ENCODE measurements around the gene METTL25B.
A peak's percentile ranks its signal among the peaks of the same experiment; 100 is the strongest.

Gene METTL25B

DNA sequence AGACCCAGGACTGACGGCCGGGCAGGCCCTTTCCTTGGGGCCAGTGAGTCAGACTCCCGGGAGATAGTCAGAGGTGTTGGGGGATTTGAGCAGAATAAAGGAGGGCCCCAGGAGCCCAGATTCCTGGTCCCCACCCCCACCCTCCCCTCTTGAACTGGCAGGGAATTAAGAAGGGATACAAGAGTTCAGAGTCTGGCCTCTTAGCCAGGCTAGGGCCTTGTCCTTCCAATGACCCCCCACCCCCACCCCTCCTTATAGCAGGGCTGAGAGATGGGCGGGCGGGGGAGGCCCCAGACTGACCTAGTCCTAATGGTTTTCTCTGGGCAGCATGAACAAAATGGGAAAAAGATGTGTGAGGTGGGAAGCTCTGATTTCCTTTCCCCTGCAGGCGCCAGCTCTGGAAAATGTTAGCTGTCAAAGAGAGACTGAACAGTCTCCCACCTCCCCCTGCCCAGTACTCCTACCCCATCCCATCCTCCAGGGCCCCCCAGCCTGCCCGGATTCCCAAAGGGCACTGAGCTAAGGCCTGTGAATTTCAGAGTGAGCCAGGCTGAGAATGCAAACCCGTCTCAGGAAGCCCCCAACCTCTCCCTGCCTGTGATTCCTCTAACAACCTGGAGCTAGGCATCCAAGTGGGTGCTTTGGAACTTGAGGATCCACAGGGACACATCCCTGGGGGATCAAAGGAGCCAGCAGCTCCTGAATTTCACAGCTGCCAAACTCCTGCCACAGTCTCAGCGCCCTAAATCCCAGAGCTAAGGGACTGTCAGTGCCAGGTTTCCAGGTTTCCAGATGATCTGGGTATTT is 17.1 kb upstream of the METTL25B start:
- Histone ChIP-seq H3K4me3 (ENCODE audit: low read depth in 1 of 2, low read length in 2 of 2) (no peak overlapping the region), H3K27me3 (ENCODE audit: low read depth, low read length) (no peaks in the 10 kb centered on the region), H3K27ac (ENCODE audit: low read length) (no peak overlapping the region), H3K36me3 (ENCODE audit: control insufficient read depth in 1 of 2, insufficient read depth in 2 of 2, low read length in 2 of 2) (peaks cover 0 to 3% of the 10 kb centered on the region in 2 donors), H3K4me1 (ENCODE audit: control insufficient read depth in 1 of 2, insufficient read depth in 2 of 2, low read length in 2 of 2) (peaks cover 10 to 60% of the 10 kb centered on the region in 2 donors), H3K9me3 (ENCODE audit: control insufficient read depth in 1 of 2, low read length in 2 of 2) (no peaks in the 10 kb centered on the region)

DNA sequence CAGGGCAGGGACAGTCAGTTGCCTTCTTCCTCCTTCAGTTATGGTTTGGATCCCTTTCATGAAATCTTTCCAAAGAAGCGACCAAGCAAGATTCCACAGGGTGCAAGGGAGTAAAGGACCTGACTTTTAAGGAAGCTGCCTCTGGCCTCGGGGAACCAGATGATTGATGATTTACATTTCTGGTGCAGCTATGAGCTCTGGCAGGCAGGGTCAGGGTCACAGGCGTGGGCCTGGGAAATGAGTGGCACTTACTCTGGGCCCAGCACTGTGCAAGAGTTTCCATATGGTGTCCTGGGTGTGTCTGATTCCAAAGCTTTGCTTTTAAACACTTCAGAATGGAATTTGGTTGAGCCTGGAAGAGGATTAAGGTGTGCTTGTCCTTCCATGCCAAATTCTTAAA is 15.6 kb upstream of the METTL25B start:
- peaks cover 10 to 47% of the 10 kb centered on the region in 2 donors for H3K4me1 ChIP-seq (ENCODE audit: control insufficient read depth in 1 of 2, insufficient read depth in 2 of 2, low read length in 2 of 2)
- H3K27me3 ChIP-seq (ENCODE audit: low read depth, low read length) = no peaks in the 10 kb centered on the region
- no peak overlapping the region for H3K4me3 ChIP-seq (ENCODE audit: low read depth in 1 of 2, low read length in 2 of 2)
- H3K9me3 ChIP-seq (ENCODE audit: control insufficient read depth in 1 of 2, low read length in 2 of 2) = no peaks in the 10 kb centered on the region
- peaks cover 0 to 3% of the 10 kb centered on the region in 2 donors for H3K36me3 ChIP-seq (ENCODE audit: control insufficient read depth in 1 of 2, insufficient read depth in 2 of 2, low read length in 2 of 2)
- no peak overlapping the region for H3K27ac ChIP-seq (ENCODE audit: low read length)

DNA sequence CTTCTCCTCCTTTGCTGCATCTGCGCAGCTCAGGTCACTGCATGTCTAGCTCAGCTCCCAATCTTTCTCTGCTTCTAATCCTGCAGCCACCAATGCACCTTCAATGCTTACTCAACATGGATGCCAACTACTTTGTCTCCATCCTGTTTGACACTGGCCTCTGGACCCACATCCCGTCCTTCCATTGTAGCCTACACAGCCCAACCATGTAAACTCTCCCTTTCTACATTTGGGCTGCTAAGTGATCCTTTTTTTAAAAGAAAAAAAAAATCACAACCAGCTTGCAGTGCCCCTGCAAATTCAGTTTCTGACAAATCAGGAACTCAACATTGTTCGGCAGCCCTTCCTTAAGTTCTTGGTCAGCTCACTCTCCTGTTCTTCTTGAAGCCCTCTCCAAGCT is 13.4 kb upstream of the METTL25B start:
- Histone ChIP-seq H3K27ac (ENCODE audit: low read length) (no peak overlapping the region), H3K4me1 (ENCODE audit: control insufficient read depth in 1 of 2, insufficient read depth in 2 of 2, low read length in 2 of 2) (peaks cover 4 to 31% of the 10 kb centered on the region in 2 donors), H3K9me3 (ENCODE audit: control insufficient read depth in 1 of 2, low read length in 2 of 2) (no peaks in the 10 kb centered on the region), H3K4me3 (ENCODE audit: low read depth in 1 of 2, low read length in 2 of 2) (no peak overlapping the region), H3K27me3 (ENCODE audit: low read depth, low read length) (no peaks in the 10 kb centered on the region), H3K36me3 (ENCODE audit: control insufficient read depth in 1 of 2, insufficient read depth in 2 of 2, low read length in 2 of 2) (peaks cover 0 to 5% of the 10 kb centered on the region in 2 donors)

DNA sequence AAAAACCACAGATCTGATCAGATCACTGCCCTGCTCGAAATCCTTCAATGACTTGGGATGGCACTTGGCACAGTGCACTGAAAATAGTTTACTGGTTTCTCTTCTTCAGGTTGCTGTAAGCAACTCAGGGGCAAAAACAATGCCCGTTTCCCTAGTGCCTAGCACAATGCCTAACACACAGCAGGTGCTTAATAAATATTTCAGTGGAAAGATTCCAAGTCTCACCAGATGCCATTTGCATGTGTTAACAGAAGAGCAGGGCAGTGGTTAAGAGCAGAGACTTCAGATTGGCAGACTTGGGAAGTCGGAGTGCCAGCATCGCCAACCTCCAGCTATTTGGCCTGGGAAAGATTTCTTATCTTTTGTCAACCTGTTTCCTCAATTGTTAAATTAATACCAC is 10.9 kb upstream of the METTL25B start:
- H3K4me3 ChIP-seq (ENCODE audit: low read depth in 1 of 2, low read length in 2 of 2) = no peak overlapping the region
- H3K36me3 ChIP-seq (ENCODE audit: control insufficient read depth in 1 of 2, insufficient read depth in 2 of 2, low read length in 2 of 2) = peaks cover 15 to 28% of the 10 kb centered on the region in 2 donors
- H3K27me3 ChIP-seq (ENCODE audit: low read depth, low read length) = no peaks in the 10 kb centered on the region
- no peak overlapping the region for H3K27ac ChIP-seq (ENCODE audit: low read length)
- no peaks in the 10 kb centered on the region for H3K9me3 ChIP-seq (ENCODE audit: control insufficient read depth in 1 of 2, low read length in 2 of 2)
- H3K4me1 ChIP-seq (ENCODE audit: control insufficient read depth in 1 of 2, insufficient read depth in 2 of 2, low read length in 2 of 2) = peaks cover 0 to 7% of the 10 kb centered on the region in 2 donors

DNA sequence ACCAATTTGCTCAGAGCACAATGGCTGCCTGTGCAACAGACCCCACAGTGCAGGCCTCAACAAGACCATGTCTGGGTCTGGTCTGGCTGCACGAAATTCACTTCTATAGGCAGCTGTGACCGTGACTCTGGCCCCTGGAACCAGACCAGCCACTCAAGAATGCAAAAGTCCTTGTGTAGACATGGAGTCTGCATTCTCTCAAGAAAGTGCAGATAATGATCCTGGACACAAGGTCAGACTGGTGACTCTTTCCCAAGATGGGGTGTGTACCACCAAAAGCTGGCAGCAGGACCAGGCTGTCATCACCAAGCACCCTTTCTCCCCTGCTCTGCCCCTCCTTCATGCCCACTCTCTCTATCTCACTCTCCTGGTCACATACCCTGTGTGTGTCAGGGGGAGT is 7.1 kb upstream of the METTL25B start:
- H3K27ac ChIP-seq (ENCODE audit: low read length) = no peak overlapping the region
- H3K36me3 ChIP-seq (ENCODE audit: control insufficient read depth in 1 of 2, insufficient read depth in 2 of 2, low read length in 2 of 2) = peaks cover 33 to 46% of the 10 kb centered on the region in 2 donors
- no peaks in the 10 kb centered on the region for H3K27me3 ChIP-seq (ENCODE audit: low read depth, low read length)
- no peak overlapping the region for H3K4me3 ChIP-seq (ENCODE audit: low read depth in 1 of 2, low read length in 2 of 2)
- H3K9me3 ChIP-seq (ENCODE audit: control insufficient read depth in 1 of 2, low read length in 2 of 2) = no peaks in the 10 kb centered on the region
- peaks cover 9 to 18% of the 10 kb centered on the region in 2 donors for H3K4me1 ChIP-seq (ENCODE audit: control insufficient read depth in 1 of 2, insufficient read depth in 2 of 2, low read length in 2 of 2)

DNA sequence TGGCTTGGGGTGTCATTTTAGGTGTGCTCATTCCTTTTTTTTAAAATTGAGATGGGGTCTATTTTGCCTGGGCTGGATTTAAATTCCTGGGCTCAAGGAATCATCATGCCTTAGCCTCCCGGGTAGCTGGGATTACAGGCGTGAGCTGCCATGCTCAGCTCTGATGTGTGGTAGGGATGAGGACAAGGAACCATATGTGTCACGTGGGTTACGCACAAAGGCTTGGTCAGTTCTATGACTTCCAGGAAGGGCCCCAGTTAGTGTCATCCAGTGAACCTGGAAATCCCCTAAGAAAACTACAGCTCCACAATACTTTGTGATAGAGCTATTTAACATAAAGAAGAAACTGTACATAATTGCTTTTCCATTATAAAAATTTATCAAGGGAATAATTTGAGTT is 6.7 kb upstream of the METTL25B start:
- Histone ChIP-seq H3K27ac (ENCODE audit: low read length) (no peak overlapping the region), H3K9me3 (ENCODE audit: control insufficient read depth in 1 of 2, low read length in 2 of 2) (no peaks in the 10 kb centered on the region), H3K4me1 (ENCODE audit: control insufficient read depth in 1 of 2, insufficient read depth in 2 of 2, low read length in 2 of 2) (peaks cover 11 to 22% of the 10 kb centered on the region in 2 donors), H3K36me3 (ENCODE audit: control insufficient read depth in 1 of 2, insufficient read depth in 2 of 2, low read length in 2 of 2) (peaks cover 33 to 46% of the 10 kb centered on the region in 2 donors), H3K27me3 (ENCODE audit: low read depth, low read length) (no peaks in the 10 kb centered on the region), H3K4me3 (ENCODE audit: low read depth in 1 of 2, low read length in 2 of 2) (no peak overlapping the region)

DNA sequence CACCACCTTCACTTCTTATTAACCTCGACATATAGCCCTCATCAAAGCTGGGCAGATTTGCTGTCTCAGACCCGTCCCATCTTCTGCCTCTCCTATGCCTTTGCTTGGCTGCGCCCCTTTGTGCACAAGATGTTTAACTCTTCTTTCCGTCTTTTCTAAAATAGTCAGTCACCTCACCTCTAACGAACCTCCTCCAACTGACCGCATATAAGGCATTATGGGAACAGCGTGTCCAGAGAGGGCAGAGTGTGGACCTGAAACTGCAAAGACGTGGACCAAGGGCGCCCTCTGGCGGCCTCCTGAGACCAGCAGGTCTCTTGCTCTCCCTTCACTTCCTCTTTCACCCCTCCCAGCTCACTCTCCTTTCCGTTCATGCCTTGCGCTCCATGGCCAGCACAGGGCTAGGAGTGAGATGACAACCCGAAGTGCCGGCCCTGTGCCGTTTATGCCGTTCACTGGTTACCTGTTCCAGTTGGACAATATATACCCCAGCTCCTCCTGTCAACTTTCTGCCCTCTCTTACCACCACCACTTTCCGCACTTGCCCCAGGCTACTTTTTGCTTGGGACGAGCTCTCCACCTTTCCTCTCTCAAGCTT is 2.5 kb upstream of the METTL25B start:
- no peak overlapping the region for H3K27ac ChIP-seq (ENCODE audit: low read length)

DNA sequence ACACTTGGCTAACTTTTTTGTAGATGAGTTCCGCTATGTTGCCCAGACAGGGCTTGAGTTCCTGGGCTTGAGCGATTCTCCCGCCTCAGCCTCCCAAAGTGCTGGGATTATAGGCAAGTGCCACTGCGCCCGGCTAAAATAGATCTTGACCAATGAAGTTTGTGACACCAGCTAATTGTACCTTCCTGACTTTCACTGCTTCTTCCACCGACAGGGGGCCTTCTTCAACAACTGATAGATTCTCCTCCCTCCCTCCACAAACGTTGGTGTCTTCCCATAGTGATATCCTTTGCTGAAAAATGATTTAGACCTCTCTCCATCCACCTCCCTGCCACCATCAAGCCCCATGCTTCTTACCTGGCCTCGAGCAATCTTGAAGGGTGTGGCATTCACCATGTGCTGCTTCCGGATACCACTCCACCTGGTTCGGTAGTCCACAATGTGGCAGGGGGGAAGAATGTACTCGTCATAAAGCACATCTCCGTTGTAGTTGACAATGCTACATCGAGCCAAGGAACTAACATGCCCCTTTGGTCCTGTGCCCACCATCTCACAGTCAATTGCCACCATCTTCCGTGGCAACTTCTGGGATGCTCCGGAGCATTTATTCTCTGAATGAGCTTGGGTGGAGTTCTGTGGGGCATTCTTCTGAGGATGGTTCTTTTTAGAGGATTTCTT is 1.6 kb upstream of the METTL25B start:
- H3K4me3 ChIP-seq (ENCODE audit: low read depth in 1 of 2, low read length in 2 of 2) = peak overlapping the region; percentile 94 to 96
- H3K4me1 ChIP-seq (ENCODE audit: control insufficient read depth in 1 of 2, insufficient read depth in 2 of 2, low read length in 2 of 2) = peaks cover 27 to 37% of the 10 kb centered on the region in 2 donors
- H3K36me3 ChIP-seq (ENCODE audit: control insufficient read depth in 1 of 2, insufficient read depth in 2 of 2, low read length in 2 of 2) = peaks cover 21 to 25% of the 10 kb centered on the region in 2 donors
- no peak overlapping the region for H3K27ac ChIP-seq (ENCODE audit: low read length)
- no peaks in the 10 kb centered on the region for H3K27me3 ChIP-seq (ENCODE audit: low read depth, low read length)
- no peaks in the 10 kb centered on the region for H3K9me3 ChIP-seq (ENCODE audit: control insufficient read depth in 1 of 2, low read length in 2 of 2)

More for the DNA sequence above, 2.5 kb upstream of the METTL25B start:
- Histone ChIP-seq H3K27me3 (ENCODE audit: low read depth, low read length) (no peaks in the 10 kb centered on the region), H3K4me1 (ENCODE audit: control insufficient read depth in 1 of 2, insufficient read depth in 2 of 2, low read length in 2 of 2) (peaks cover 27 to 37% of the 10 kb centered on the region in 2 donors), H3K9me3 (ENCODE audit: control insufficient read depth in 1 of 2, low read length in 2 of 2) (no peaks in the 10 kb centered on the region), H3K36me3 (ENCODE audit: control insufficient read depth in 1 of 2, insufficient read depth in 2 of 2, low read length in 2 of 2) (peaks cover 30 to 34% of the 10 kb centered on the region in 2 donors), H3K4me3 (ENCODE audit: low read depth in 1 of 2, low read length in 2 of 2) (peak overlapping the region; percentile 94 to 96)

DNA sequence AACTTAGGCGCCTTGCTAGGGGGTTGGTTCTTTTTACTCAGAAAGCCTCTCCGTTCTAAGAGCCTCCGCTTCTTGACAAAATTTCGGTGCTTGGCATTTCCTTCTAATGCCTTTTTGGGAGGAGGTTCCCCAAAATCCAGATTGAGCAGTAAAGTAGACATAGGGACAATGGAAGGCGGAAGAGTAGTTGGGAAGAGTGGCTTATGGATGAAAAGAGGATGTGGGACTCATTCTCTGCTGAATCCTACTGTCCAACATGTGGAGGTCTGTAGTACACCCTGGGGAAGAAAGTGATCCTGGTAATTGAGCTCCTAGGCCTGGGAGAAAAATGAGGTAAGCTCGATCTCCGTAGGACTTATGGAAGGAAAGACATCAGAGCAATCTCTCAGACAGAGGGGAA is 777 bp upstream of the METTL25B start:
- no peaks in the 10 kb centered on the region for H3K9me3 ChIP-seq (ENCODE audit: control insufficient read depth in 1 of 2, low read length in 2 of 2)
- peaks cover 20 to 28% of the 10 kb centered on the region in 2 donors for H3K36me3 ChIP-seq (ENCODE audit: control insufficient read depth in 1 of 2, insufficient read depth in 2 of 2, low read length in 2 of 2)
- peaks cover 27 to 37% of the 10 kb centered on the region in 2 donors for H3K4me1 ChIP-seq (ENCODE audit: control insufficient read depth in 1 of 2, insufficient read depth in 2 of 2, low read length in 2 of 2)
- peak overlapping the region; percentile 83 for H3K27ac ChIP-seq (ENCODE audit: low read length)
- no peaks in the 10 kb centered on the region for H3K27me3 ChIP-seq (ENCODE audit: low read depth, low read length)
- peak overlapping the region; percentile 94 to 96 for H3K4me3 ChIP-seq (ENCODE audit: low read depth in 1 of 2, low read length in 2 of 2)

DNA sequence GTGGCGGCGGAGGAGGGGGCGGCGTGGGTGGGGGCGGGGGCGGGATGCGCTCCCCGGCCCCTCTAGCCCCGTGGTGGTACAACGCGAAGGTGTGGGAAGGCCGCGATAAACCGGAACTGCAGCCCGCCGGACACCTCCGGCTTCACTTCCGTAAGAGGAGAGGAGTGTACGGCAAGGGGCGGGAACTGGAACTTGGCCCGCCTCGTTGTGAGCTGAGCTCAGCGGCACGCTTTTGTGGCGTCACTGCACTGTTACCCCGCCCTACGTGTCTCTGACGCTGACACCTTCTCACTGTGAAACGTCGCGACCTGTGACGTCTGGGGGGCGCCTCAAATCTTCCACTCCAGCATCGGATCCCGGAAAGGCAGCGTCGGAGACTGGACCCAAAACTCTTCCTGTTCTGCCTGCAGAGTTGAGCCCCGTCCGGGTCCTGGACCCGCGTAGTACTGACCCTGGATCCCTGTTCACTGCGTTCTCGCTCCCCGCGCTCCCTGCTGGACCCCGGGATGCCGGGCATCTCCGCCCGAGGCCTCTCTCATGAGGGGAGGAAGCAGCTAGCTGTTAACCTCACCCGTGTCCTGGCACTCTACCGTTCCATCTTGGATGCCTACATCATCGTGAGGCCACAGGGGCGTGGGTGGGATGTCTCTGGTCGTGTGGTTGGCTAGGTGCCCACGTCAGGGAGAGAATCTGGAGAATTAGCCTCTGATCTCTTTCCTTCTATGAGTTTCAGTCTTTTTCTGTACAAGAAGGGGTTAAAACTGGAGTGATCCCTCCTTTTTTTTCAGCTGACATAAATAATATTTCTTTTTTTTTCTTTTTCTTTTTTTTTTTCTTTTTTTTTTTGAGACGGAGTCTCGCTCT is 562 bp downstream of the METTL25B start, which contains the start of gene ISG20L2:
Gene ISG20L2, minus strand, starts transcription at position 168 of the 864 bp plus-strand sequence. CDS start 1,114 bp downstream, outside the sequence.
- Histone ChIP-seq H3K9me3 (ENCODE audit: control insufficient read depth in 1 of 2, low read length in 2 of 2) (no peaks in the 10 kb centered on the region), H3K4me3 (ENCODE audit: low read depth in 1 of 2, low read length in 2 of 2) (peak within 1 kb of the TSS; percentile 94 to 96), H3K36me3 (ENCODE audit: control insufficient read depth in 1 of 2, insufficient read depth in 2 of 2, low read length in 2 of 2) (peaks cover 21 to 25% of the 10 kb centered on the region in 2 donors), H3K27me3 (ENCODE audit: low read depth, low read length) (no peaks in the 10 kb centered on the region), H3K27ac (ENCODE audit: low read length) (peak within 1 kb of the TSS; percentile 98), H3K4me1 (ENCODE audit: control insufficient read depth in 1 of 2, insufficient read depth in 2 of 2, low read length in 2 of 2) (peaks cover 27 to 37% of the 10 kb centered on the region in 2 donors)

Measured in muscle layer of duodenum (tissue), 2 donors.